Heart left ventricle (tissue), 13 donors: ENCODE results near the gene C12orf57.

Experiments
- POLR2A ChIP-seq, 2 donors: fragments of 450-650 bp; IDR thresholded peaks; one replicate each; pipeline ENCODE4 v1.6.1; 2017; ENCODE audit warnings: antibody characterized with exemption in 2 of 2, mild to moderate bottlenecking in 2 of 2, moderate library complexity in 2 of 2
- TF ChIP-seq, protein P1 (sequence below), 12 donors: fragments of 200-600 bp; sonication (generic) in 4 of 12; IDR thresholded peaks; one replicate each; pipeline versions ENCODE4 v1.5.0 to v1.8.0; 2018 to 2022; ENCODE audit warnings: antibody characterized with exemption in 12 of 12, mild to moderate bottlenecking in 5 of 12
- donor health status: ischemic (EF 13 %, LVEDD 7.1; RV severe dilation, severe dysfunction).
- donor health status: DM: no; HTN: yes; CAD: no.
- donor health status: DM: no; HTN: no; CAD: no.
- donor health status: ischemic (EF 25% LVEDD 6.9; RV normal size, moderate dysfunction).
- donor health status: ischemic (EF 25% LVEDD 5.7; RV mildly dilated, moderate dysfunction).
- donor health status: ischemic (EF 35%, LVEDD 5.7; RV mildly dilated, moderate dysfunction).
- donor health status: nonischemic (EF 11% LVEDD 7.7; RV severe dilation, severe dysfunction).
- donor health status: DM: yes; HTN: yes; CAD: no.
- donor health status: PGD.
- donor health status: ischemic (EF 29% LVEDD 5.4; RV normal size, mild dysfunction).
- donor health status: nonischemic (EF 23%, LVEDD 6.1; RV moderate dilation, normal function).

DNA sequence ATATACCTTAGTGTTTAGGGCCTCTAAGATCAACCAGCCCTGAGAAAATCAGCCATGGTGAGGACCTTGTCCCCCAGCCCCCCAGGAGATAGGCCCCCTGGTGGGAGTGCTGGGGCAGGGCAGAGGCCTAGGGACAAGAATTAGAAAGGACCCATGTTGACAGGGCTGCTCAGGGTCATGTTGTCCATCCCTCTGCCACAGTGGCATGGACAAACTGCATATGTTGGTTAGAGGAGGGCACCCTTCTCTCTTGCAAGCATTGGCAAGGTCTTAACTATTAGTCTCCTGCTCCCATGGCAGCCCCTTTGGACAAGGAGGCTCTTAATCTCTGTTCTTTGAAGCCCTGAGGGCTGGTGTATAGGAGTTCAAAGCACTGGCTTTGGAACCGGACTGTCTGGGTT lies 6.6 kb downstream of the C12orf57 start:
- TF ChIP-seq, protein P1, sequence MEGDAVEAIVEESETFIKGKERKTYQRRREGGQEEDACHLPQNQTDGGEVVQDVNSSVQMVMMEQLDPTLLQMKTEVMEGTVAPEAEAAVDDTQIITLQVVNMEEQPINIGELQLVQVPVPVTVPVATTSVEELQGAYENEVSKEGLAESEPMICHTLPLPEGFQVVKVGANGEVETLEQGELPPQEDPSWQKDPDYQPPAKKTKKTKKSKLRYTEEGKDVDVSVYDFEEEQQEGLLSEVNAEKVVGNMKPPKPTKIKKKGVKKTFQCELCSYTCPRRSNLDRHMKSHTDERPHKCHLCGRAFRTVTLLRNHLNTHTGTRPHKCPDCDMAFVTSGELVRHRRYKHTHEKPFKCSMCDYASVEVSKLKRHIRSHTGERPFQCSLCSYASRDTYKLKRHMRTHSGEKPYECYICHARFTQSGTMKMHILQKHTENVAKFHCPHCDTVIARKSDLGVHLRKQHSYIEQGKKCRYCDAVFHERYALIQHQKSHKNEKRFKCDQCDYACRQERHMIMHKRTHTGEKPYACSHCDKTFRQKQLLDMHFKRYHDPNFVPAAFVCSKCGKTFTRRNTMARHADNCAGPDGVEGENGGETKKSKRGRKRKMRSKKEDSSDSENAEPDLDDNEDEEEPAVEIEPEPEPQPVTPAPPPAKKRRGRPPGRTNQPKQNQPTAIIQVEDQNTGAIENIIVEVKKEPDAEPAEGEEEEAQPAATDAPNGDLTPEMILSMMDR (IDR thresholded peaks at IDR 0.05): no peak
- TF ChIP-seq POLR2A (IDR thresholded peaks at IDR 0.05): no peak
